Measurements from ENCODE around the gene TBX20.
"Not testable (repeated sequence)": the region's sequence is repeated elsewhere in the genome, so short reads cannot be mapped to it uniquely, and the experiment has no call there.

Gene TBX20

DNA sequence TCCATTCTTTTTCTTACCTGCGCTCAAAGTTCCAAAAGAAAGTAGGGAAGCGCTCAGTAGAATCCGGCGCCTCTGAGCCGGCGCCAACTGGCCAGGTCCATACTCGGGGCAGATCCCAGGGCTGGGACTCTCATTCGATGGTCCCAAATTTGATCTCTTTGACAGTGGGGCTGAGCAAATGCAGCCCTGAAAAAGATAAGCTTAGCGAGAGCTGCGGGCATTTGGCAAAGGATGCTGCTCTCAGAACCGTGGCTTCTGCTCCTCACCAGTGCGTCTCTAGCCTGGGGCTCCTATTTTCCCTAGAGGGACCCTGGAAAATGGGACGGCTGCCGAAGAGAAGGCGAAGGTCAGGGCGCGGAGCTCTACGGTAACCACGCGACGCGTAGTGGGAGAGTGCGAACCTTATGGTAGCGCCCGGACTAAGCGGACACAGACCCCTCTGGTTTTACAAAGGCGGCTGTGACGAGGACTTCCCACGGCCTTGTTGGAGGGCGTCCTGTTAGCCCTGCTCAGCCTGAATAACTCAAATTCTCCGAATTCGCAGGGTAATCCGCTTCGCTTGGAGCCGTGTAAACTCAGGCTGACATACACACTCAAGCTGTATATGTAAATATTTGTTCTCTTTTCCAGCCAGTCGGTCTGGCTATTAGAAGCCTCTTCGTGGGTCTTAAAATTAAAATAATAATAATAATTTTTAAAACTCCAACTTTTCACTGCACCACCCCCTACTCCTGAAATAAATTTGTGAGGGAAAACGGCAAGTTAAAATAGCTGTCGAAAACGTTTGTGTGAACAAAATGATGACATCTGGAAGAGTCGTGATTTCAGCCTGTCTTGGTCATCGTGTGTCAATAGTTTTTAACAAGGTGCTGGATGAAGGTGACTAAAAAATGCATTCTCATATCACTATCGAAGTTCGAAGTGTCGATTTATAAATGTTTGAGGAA, 869 bp upstream of the TBX20 start:
- no peak for DNase-seq

- no peak for DNase-seq
Measured at GRCh38 chr7:35253460-35253709, 515 bp downstream of the TBX20 start.

GRCh38 chr7:35252612-35253459, 1.1 kb downstream of the TBX20 start:
- DNase-seq = no peak

DNA sequence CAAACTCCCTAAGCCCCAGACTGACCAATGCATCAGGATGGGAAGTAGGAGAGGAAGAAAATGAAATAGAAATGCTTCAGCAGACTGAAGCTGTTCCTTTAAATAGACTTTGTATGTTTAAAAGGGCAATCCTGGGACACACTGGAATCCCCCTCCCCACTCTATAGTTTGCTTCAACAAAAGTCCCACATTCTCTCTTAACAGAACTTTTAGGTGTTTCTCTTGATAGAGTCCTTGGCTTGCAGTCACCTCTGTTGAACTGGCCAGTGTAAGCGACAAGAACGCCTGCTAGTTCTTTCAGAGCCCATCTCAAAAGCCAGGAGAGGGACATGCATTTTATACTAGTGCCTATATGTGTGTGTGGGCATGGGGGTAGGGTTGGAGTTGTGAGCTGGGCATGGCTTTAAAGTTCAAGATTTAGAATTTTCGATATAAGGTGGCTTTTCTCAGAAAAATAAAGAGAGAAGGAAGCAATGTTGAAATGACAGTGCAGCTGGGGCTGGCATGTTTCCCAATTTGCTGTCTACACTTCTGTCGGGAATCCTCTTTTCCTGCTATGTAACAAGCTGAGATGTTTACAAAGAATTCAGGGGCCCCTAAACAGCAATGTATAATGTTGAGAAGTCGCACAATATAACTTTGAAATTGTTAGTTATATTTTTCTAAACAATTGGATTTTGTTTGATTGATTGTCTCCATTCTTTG, 2.1 kb downstream of the TBX20 start:
- DNase-seq = no peak

GRCh38 chr7:35250941-35251340, 3.0 kb downstream of the TBX20 start:
- no peak for DNase-seq

DNA sequence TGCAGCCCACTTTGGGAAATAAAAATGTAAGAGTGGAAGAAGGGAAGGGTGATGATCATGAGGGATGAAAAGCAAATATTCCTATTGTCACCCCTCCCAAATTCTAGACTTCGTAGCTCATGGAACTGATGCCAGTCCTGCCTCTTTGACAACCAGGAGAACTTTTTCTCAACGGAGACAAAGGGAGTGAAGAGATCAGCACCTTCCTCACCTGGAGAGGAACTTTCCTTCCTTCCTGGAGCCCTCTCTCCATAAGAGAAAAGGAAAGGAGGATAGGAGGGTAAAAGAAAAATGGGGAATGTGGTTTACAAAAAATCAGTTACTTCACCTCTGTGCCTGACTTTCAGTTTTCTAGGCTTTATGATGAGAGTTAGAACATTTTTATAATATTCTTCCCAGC, 3.4 kb downstream of the TBX20 start:
- DNase-seq = no peak

DNA sequence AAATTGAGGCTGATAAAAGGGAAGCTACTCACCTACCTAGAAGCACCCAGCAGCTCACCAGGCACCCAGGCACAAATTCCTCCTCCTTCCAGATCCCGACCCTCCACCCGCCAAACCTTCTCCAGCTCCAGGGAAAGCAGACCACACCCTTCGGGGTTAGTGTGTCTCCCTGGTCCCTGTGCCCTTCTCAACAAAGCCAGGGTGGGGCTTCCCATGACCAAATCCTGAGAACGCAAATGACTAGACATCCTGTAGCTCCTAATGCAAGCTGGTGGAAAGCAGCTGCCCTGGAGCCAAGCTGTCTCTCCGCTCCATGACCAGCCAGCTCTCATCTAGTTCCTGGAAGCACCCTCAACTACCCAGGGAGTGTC, 4.4 kb downstream of the TBX20 start:
- DNase-seq = no peak

GRCh38 chr7:35248576-35249536, 5.0 kb downstream of the TBX20 start:
- DNase-seq = no peak

DNA sequence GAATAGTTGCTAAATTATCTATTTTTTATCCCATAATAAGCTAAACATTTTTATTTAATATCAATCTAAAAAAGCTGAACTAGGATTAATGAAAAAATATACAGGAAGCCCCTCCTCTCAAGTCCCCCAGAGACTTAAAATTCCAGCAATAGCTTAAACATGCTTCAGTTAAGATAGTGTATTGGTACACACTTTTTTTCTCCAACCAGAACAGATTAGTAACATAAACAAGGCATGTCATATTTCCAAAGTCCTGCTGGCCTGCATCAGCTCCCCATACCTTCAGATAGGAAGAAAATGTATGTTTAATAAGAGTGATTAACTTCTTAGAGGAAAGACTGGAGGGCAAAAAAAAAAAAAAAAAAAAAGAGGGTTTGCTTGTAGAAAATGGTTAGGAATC, 7.1 kb downstream of the TBX20 start:
- no peak for DNase-seq

DNA sequence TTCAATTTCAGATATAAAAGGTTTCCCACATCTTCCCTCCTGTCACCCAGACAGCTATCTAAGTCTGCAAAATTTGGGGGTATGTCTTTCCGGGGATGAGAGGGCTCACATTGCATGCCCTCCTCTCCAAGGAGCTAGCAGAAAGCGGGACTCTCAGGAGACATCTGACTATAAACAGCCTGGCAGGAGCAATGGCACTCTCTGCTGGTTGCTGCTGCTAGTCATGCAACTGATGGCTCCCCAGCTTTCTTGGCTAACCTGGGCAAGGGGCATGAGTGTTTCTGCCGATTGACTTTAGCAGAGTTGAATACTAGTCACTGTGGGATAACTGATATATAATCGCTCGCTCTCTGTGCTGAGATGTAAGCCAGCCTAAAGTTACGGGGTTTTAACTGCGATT, 12.0 kb downstream of the TBX20 start:
- DNase-seq = no peak

GRCh38 chr7:35241436-35241835, 12.5 kb downstream of the TBX20 start:
- no peak for DNase-seq

- DNase-seq = not testable (repeated sequence)
Measured at GRCh38 chr7:35241008-35241407, 12.9 kb downstream of the TBX20 start.

DNA sequence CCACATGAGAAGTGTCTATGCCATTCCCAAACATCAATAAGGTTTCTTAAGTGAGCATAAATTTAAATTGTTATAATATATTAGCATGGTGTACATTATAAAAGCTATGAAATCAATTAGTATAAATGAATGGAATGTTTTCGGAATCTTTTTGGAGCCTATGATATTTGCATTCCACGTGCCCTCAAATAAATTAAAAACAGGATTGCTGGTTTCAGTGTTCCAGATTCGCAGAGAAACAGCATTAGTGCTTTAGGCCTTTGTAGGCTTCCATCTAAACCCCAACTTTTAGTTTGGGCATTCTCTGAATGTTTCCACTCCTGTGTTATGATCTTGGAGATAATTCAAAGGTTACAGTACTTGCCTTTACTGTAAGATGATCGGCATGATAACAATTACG, 15.4 kb downstream of the TBX20 start:
- not testable (repeated sequence) for DNase-seq

DNA sequence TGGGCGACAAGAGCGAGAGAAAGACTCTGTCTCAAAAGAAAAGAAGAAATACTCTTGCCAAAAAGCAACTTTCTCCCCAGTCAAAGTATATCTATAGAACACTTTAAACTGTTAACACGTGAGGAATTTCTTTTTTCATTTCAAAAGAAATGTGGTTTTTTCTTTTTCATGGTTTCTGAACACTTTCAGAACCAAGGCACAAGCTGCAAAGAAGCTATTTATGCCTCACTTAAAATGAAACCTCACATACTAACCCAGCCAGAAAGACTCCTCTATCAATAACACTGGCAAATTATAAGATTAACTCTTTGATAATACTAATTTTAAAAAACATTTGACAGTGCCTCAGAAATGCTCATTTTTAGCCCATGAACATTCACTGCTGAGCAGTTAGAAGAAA, 20.9 kb downstream of the TBX20 start:
- DNase-seq = no peak

- DNase-seq = not testable (repeated sequence)
Measured at GRCh38 chr7:35231221-35231620, 22.7 kb downstream of the TBX20 start.

DNA sequence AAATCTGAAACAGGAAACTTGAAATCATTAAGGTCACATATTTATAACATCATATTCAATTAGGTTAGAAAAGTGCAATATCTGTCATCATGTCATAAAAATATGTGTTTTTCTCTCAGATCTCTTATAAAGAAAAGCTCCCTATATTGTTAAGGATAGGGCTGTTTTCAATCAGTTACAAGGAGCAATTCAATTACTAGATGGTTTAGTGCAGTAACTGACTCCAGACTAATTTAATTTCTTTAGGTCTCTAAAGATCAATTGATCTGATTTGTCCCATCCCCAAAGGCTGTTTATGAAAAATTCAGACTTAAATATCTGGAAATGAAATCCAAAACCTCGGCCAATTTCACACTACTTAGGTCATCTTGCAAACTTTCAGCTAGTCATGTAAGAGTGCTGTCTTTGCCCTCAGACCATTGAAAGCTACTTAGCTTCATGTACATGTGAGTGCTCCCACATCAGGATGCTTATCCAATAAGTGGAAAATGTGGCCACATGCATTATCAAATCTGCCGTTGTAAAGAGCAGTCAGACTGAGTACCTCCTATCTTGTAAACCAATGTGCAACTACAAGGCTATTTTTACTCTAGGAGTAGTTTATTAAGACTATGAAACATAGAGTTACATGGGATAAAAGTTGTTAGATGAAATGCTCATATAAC, 24.7 kb downstream of the TBX20 start:
- not testable (repeated sequence) for DNase-seq

GRCh38 chr7:35228496-35229051, 25.3 kb downstream of the TBX20 start:
- not testable (repeated sequence) for DNase-seq

DNA sequence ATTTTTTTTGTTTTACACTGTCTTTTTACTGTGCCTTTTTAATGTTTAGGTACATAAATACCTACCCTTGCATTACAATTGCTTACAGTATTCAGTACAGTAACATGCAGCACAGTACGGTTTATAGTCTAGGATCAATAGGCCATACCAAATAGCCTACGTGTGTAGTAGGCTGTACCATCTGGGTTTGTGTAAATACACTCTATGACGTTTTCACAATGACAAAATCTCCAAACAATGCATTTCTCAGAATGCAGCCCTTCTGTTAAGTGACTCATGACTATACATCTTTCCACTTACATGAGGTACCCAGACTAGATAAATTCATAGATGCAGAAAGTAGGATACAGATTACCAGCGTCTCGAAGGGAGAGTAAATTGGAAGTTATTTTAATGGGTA, 26.5 kb downstream of the TBX20 start:
- DNase-seq = not testable (repeated sequence)

DNA sequence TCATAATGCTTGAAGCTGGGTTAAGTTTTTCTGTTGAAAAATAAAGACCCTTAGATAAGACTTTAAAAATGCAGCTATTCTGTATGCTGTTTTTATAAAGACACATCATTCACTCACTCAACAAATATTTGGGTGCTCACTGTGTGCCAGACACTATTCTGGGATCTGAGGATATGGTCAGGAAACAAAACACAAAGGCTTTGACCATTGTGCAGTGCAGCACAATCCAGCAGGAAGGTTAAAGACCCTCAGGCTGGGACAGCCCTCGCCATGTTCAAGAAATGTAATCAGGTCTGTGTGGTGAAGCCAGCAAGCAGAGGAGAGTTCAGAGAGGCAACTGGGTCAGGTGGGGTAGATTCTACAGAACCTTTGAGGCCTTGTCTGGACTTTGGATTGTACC, 31.5 kb downstream of the TBX20 start:
- DNase-seq = not testable (repeated sequence)

DNA sequence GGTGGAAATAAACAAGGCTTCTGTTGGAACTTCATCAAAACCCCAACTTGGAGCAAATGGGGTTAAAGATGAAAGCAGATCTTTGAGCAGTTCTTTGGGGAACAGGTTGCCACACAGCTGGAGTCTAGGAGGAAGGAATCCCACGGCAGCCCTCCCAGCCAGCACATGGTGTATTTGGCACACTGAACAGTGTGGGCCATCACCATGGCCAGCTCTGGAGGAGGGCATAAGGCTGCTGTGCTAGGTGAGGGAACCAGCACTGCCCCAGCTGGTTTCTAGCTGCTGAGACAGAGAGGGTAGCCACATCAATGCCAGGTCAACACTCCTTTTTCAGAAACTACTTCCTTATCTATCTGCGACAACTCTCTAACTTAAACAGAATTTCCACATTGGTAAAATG, 33.7 kb downstream of the TBX20 start:
- not testable (repeated sequence) for DNase-seq

DNA sequence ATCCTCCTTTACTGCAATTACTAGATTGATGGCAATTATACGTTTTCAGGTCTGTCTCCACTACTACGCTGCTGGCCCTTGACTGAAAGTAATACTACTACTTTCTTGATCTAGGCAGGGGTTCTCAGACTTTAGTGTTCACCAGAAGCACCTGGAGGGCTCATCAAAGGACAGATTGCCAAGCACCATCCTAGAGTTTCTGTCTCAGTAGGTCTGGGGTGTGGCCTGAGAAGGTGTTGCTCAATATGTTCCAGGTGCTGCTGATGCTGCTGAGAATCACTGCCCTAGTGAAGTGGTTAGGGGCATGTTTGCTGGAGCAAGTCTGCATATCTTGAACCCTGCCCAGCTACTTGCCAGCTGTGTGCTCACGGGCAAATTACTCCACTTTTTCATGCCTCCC, 37.9 kb downstream of the TBX20 start:
- not testable (repeated sequence) for DNase-seq

Measured in effector CD4-positive, alpha-beta T cell (primary cell).